Astrocyte (in vitro differentiated cells and primary cell): ENCODE measurements around the gene DHCR7.

Source experiments
- EZH2 ChIP-seq: IDR thresholded peaks from 2 replicates; pipeline ENCODE4 v1.6.1; 2012; ENCODE audit warnings: mild to moderate bottlenecking, low read length, inconsistent platforms; ENCODE audit not compliant: insufficient read depth
- TF ChIP-seq, protein P1 (sequence below): IDR thresholded peaks from 2 replicates; pipeline ENCODE4 v1.5.1; 2011; ENCODE audit warnings: low read depth, mild to moderate bottlenecking, inconsistent platforms, low read length, moderate library complexity; ENCODE audit not compliant: insufficient read depth

GRCh38 chr11:71440021-71440755 lies 8.0 kb downstream of the DHCR7 start:
- TF ChIP-seq, protein P1, sequence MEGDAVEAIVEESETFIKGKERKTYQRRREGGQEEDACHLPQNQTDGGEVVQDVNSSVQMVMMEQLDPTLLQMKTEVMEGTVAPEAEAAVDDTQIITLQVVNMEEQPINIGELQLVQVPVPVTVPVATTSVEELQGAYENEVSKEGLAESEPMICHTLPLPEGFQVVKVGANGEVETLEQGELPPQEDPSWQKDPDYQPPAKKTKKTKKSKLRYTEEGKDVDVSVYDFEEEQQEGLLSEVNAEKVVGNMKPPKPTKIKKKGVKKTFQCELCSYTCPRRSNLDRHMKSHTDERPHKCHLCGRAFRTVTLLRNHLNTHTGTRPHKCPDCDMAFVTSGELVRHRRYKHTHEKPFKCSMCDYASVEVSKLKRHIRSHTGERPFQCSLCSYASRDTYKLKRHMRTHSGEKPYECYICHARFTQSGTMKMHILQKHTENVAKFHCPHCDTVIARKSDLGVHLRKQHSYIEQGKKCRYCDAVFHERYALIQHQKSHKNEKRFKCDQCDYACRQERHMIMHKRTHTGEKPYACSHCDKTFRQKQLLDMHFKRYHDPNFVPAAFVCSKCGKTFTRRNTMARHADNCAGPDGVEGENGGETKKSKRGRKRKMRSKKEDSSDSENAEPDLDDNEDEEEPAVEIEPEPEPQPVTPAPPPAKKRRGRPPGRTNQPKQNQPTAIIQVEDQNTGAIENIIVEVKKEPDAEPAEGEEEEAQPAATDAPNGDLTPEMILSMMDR, result no peak
- TF ChIP-seq EZH2, result no peak
